ENCODE data around the gene PRDM11.

The PRDM11 gene

GRCh38 chr11:45280449-45280848 is 134.0 kb downstream of the PRDM11 start:
- H3K27ac ChIP-seq = peak overlapping the region; percentile 3; the same call in 1 of the 2 replicates
- TF ChIP-seq CTCF (conservative IDR thresholded peaks at IDR 0.05) = no peak

- H3K27ac ChIP-seq = no peak overlapping the region
- no peak for TF ChIP-seq CTCF (conservative IDR thresholded peaks at IDR 0.05)
Measured at GRCh38 chr11:45282081-45282480, 135.6 kb downstream of the PRDM11 start.
